HG03442 (cell line): ENCODE results near the gene C16orf90.
A peak's percentile ranks its signal among the peaks of the same experiment; 100 is the strongest.
"Not testable (repeated sequence)": the region's sequence is repeated elsewhere in the genome, so short reads cannot be mapped to it uniquely, and the experiment has no call there.

Source experiments
- ATAC-seq: cut with Tn5 transposase; IDR thresholded peaks from one replicate; pipeline ENCODE4 v1.9.1; 2021; ENCODE audit warnings: mild to moderate bottlenecking, moderate library complexity; ENCODE audit not compliant: unreplicated experiment

C16orf90 gene

DNA sequence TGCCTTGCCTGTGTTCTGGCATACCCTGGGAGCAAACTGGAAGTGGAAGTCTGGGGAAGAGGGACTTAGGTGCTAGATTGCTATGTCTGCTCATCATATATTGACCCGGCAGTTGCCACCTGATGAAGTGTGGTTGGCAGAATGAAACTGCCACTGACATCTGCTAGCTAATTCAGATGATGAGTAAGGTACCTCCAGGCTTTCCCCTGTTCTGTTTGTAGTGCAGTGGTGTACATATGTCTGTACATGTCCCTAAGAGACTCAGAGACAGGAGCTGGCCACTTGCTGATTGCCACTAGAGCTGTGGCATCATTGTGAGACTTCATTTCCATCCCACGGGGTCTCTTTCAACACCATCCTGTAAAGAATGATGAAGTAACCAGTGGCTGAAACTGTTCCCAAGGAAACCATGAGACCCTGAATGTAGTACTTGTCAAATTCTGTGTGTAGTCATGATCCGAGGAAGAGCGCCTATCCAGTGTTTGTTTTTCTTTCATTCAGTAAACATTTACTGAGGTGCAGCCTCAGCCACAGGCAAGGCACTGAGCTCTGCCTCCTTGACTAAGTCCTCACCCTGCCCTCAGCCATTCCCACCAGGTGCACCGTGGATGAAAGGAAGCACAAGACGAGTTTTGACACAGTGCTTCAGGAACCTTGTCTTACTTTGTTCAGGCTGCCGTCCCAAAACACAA lies 18.7 kb upstream of the C16orf90 start:
- no peak for ATAC-seq

DNA sequence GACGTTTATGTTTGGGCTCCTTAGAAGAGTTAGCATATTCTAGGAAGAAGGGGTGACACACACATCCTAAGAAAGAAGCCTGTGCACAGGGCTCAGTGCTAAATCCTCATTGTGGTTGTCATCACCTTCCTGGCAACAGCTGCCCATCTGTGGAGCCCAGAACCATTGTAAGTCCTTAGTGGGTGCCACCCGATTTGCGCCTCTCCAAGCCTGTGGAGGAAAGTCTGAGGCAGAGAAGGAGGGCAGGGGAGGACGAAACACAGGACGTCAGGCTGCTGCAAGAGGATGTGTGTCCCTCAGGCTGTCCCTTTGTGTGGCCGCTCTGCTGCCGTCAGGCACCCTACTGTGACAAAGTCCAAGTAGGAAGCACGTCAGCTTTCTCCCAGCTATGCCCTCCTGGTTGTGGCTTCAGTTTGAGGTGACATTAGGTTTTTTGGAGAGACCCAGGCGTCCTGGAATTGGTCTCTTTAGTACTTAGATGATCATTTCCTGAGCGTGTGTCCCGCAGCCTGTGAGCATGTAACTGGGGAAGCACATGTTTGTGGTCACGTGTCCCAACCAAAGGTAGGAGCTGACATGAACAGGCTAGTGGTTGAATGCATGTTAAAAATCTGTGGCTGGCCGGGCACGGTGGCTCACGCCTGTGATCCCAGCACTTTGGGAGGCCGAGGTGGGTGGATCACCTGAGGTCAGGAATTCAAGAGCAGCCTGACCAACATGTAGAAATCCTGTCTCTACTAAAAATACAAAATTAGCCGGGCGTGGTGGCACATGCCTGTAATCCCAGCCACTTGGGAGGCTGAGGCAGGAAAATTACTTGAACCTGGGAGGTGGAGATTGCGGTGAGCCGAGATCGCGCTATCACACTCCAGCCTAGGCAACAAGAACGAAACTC lies 16.2 kb upstream of the C16orf90 start:
- no peak for ATAC-seq

- ATAC-seq, result no peak
Observed at GRCh38 chr16:3510416-3510815, 15.1 kb upstream of the C16orf90 start.

GRCh38 chr16:3509470-3509928 lies 14.2 kb upstream of the C16orf90 start:
- peak; percentile 42 for ATAC-seq

GRCh38 chr16:3508736-3509135 lies 13.4 kb upstream of the C16orf90 start:
- ATAC-seq, result no peak

GRCh38 chr16:3503523-3503922 lies 8.2 kb upstream of the C16orf90 start:
- no peak for ATAC-seq

- no peak for ATAC-seq
Observed at GRCh38 chr16:3501783-3502400, 6.6 kb upstream of the C16orf90 start.

DNA sequence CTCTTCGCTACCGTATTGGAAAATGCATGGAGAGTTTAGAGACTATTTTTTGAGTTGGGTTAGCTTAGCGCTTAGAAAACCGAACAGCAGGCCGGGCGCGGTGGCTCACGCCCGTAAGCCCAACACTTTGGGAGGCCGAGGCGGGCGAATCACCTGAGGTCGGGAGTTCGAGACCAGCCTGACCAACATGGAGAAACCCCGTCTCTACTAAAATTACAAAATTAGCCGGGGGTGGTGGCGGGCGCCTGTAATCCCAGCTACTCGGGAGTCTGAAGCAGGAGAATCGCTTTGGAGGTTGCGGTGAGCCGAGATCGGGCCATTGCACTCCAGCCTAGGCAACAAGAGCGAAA lies 6.1 kb upstream of the C16orf90 start:
- ATAC-seq, result not testable (repeated sequence)

DNA sequence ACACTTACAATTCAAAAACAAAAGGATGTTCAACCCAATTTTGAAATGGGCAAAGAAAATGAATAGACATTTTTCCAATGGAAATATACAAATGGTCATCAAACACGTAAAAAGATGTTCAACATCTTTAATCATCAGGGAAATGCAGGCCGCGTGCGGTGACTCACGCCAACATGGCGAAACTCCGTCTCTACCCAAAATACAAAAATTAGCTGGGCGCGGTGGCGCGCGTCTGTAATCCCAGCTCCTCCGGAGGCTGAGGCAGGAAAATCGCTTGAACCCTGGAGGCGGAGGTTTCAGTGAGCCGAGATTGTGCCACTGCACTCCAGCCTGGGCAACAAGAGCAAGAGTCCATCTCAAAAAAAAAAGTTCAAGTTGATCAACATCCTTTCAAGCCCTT lies 3.7 kb upstream of the C16orf90 start:
- no peak for ATAC-seq

DNA sequence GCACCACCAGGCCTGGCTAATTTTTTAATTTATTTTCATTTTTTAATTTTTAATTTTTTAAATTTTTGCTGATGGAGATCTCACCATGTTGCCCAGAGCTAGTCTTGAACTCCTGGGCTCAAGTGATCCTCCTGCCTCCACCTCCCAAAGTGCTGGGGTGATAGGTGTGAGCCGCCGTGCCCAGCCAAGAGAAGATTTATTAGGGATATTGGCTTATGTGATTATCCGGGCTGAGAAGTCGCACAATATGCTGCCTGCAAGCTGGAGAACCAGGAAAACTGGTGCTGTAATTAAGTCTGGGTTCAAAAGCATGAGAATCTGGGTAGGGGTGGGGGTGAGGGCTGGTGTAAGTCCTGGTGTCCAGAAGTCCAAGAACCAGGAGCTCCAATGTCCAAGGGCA lies 2.5 kb upstream of the C16orf90 start:
- ATAC-seq, result no peak

DNA sequence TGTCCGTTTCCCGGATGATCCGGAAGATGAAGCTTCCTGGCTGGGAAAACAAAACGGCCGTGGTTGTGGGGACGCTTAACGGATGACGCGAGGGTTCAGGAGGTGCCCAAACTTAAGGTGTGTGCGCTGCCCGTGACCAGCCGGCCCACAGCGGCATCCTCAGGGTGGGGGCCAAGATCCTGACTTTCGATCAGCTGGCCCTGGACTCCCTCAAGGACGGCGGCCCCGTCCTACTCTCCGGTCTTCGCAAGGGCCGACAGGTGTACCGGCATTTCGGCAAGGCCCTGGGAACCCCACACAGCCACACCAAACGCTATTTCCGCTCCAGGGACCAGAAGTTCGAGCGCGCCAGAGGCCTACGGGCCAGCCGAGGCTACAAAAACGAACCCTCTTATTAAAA lies 1.1 kb upstream of the C16orf90 start:
- ATAC-seq, result no peak

DNA sequence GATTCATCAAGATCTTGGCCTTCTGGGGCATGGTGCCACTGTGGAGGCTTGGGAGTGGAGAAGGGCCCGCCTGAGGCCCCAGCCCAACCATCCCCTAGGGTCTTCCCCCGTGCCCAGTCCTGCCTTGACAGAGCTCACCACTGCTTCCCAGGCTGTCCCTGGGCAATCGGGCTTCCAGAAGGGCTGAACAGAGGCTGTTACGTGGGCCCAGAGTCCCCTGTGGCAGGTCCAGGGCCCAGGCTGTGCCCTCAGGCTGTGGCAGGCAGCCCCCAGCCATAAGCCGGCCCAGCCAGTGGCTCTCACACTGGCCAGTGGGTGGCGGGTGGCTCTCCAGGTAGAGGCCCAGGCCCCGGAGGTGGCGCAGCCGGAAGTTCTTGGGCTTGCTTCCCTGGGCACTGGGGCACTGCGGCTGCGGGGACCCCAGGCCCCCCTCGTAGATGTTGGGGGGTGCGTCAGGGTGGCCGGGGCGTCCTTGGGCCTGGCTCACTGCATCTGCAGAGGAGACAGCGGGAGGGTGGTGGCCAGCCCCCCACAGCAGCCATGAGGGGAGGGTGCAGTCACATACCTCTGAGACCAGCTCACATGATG lies 809 bp downstream of the C16orf90 start:
- ATAC-seq, result no peak

DNA sequence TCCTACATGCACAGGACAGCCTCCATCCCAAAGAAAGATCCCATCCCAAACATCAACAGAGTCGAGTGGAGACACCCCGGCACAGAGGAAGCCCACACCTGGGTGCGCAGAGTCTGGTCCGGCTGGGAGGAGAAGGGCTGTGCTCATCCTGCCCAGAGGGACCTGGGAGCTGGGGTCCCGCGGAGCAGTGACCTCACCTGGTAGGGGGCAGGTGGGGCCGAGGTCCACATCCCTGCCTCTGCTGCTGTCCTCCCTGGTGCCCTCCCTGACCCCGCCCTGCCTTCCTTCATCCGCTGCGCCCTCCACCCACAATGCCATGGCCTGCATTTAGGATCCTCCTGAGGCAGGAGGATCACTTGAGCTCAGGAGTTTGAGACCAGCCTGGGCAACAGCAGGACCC lies 2.9 kb downstream of the C16orf90 start:
- no peak for ATAC-seq

DNA sequence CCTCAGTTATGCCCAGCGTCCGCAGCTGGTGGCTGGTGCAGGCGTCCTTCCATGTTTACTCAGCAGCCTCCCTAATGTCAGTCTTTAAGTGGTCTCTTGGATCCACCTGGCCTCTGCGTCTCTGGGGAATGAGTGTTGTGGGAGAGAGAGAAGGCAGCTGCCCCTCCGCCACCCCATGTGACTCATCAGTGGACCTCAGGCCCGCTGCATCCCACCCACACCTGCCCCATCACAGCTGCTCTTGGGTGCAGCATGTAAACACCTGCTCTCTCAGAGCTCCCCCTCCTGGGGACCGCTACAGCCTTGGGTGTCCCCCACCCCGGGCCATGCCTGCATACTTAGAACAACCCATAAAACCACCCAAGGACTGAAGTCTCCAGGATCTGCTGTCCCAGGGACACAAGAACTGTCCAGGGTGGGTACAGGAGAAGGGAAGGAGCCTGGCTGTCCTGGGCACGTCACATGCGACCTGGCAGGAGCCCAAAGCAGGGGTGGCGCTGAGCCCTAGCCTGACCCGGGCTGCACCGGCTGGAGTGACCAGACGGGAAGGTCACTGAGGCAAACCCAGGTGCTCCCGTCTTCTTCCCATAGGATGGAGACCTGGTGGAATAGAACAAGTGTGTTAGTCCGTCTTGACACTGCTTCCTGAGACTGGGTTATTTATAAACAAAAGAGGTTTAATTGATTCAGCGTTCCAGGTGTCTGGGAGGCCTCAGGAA lies 4.2 kb downstream of the C16orf90 start:
- no peak for ATAC-seq

DNA sequence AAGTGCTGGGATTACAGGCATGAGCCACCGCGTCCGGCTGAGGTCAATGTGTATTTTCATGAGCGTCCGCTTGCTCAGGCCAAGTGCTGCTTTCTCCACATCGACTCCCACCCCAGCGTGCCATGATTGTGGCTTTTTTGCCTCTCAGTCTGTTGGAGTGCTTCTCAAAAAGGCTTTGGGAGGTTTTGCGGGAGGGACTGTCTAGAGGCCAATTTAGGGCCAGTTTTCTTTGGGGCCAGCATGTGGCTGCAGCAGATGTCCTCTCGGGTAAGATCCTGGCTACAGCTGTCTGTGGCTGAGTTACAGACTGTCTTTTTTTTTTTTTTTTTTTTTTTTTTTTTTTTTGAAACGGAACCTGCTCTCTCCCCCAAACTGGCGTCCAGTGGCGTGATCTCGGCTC lies 6.5 kb downstream of the C16orf90 start:
- no peak for ATAC-seq

GRCh38 chr16:3487521-3488410 lies 7.5 kb downstream of the C16orf90 start:
- ATAC-seq, result no peak

- no peak for ATAC-seq
Observed at GRCh38 chr16:3486506-3487215, 8.6 kb downstream of the C16orf90 start.

GRCh38 chr16:3485821-3486505 lies 9.3 kb downstream of the C16orf90 start:
- ATAC-seq, result no peak
